ENCODE results near the gene ZNF417. TPM values are rescaled to one million over a fixed set of nuclear protein-coding genes. Genes with fewer than 3 reads are reported as not detected.

ZNF417 gene
- total and polyA plus RNA-seq, 2 of the 8 experiments (the other 6 are each of a cell fraction or from before 2014, with no cell fraction given): 5.4 to 19.2 TPM

DNA sequence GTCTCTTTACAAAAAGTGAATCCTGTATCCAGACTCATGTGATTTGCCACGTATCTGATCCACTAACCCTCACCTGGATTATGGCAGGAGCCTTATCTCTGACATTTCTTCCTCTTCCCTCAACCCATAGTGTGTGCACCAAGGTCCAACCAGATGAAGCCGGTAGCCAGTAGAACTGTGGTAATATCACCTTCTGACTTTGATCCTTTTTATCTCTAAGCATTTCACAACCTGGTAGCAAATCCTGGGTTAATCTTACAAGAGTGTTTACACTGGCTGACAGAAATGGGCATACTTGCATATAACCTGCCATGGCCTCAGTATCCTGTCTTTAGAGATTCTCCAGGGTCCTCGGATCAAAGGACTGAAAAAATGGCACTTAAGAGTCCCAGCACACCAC, 1.9 kb downstream of the ZNF417 start:
- Histone ChIP-seq H3K9ac (replicated peaks in 1 of 4; ENCODE audit: extremely low read depth in 1 of 4, low read depth in 3 of 4, low read length in 3 of 4) (no peak overlapping the region), H4K5ac (ENCODE audit: insufficient read length, low read depth, low read length) (no peak overlapping the region), H3K79me1 (ENCODE audit: low read depth, low read length) (0 out of 2 replicates have a peak, but pooled peaks cover 3% of the 10 kb centered on the region), H3K27me3 (replicated peaks in 1 of 4; ENCODE audit: control insufficient read depth in 3 of 4, extremely low read depth in 1 of 4, insufficient read depth in 3 of 4, low read length in 3 of 4) (no peaks in the 10 kb centered on the region), H3K4ac (replicated peaks; ENCODE audit: insufficient read length, low read depth, low read length) (no peak overlapping the region), H3K4me3 (ENCODE audit: extremely low read depth in 1 of 4, insufficient read depth in 2 of 4, low read depth in 3 of 4, low read length in 4 of 4) (no peak overlapping the region), H3K14ac (ENCODE audit: insufficient read length) (no peak overlapping the region), H3K36me3 (ENCODE audit: control insufficient read depth in 2 of 4, insufficient read depth in 4 of 4, low read length in 3 of 4) (peaks cover 6 to 32% (median 13%) of the 10 kb centered on the region in 4 experiments; a peak in 7 of 8 replicates), H4K20me1 (replicated peaks in 1 of 2; ENCODE audit: control insufficient read depth in 1 of 2, insufficient read depth in 2 of 2, low read length in 2 of 2) (peaks cover 0 to 2% of the 10 kb centered on the region in 2 experiments), H3K23me2 (ENCODE audit: low read depth, low read length) (peaks cover 2% of the 10 kb centered on the region; the same call in 1 of the 2 replicates), H2BK5ac (ENCODE audit: low read depth, low read length) (no peak overlapping the region), H3K9me3 (ENCODE audit: insufficient read depth in 2 of 2, low read depth in 1 of 2, low read length in 1 of 2) (no peaks in the 10 kb centered on the region), H4K91ac (replicated peaks; ENCODE audit: insufficient read length, low read length) (no peak overlapping the region), H2BK20ac (ENCODE audit: low read length) (no peak overlapping the region), H3K4me2 (ENCODE audit: insufficient read depth in 1 of 2, low read depth in 2 of 2, low read length in 2 of 2) (no peak overlapping the region; a peak in 1 of 4 replicates), H2AFZ (ENCODE audit: low read length) (no peak overlapping the region), H3K27ac (ENCODE audit: low read depth, low read length) (no peak overlapping the region), H3K79me2 (ENCODE audit: control insufficient read depth in 1 of 2, insufficient read depth in 2 of 2, low read length in 2 of 2) (peaks cover 0 to 30% of the 10 kb centered on the region in 2 experiments; a peak in 2 of 4 replicates), H2AK5ac (ENCODE audit: low read depth, low read length) (no peak overlapping the region), H4K8ac (ENCODE audit: extremely low read depth, insufficient read depth, low read length) (no peak overlapping the region), H3K18ac (ENCODE audit: extremely low read depth, low read length) (no peak overlapping the region), H3K23ac (ENCODE audit: insufficient read length) (no peak overlapping the region), H2BK12ac (ENCODE audit: low read depth, low read length) (no peak overlapping the region), H2BK15ac (ENCODE audit: low read length) (no peak overlapping the region), H3K56ac (replicated peaks; ENCODE audit: insufficient read length, low read depth, low read length) (no peak overlapping the region), H3K4me1 (replicated peaks in 1 of 4; ENCODE audit: control insufficient read depth in 3 of 4, insufficient read depth in 4 of 4, low read length in 3 of 4) (peaks cover 0 to 1% (median 0%) of the 10 kb centered on the region in 4 experiments; a peak in 1 of 7 replicates), H2BK120ac (replicated peaks; ENCODE audit: low read depth, low read length) (no peak overlapping the region)
- DNase-seq (ENCODE audit: low read depth in 1 of 2, low spot score in 2 of 2) (no peak), FAIRE-seq (no peak)
- POLR2A ChIA-PET (ENCODE audit: partially characterized antibody): interaction anchor here (0.6 to 4.4 kb wide), 9 partner anchors 11 to 322 kb away, joined by 3 to 33 read pairs (median 4); partner anchors contain the start of genes ZNF418, ZNF587 and ZNF814
- CTCF ChIA-PET (ENCODE audit: partially characterized antibody): interaction anchor here (1.3 kb wide), 1 partner anchor 94 kb away, joined by 3 read pairs; no protein-coding TSS in a partner anchor
- 90% methylated on average over 3 of the region's 3 CpGs; no CpG with 5 or more reads in 1 of the 2 experiments for WGBS, 2 experiments (ENCODE audit: extremely low coverage in 1 of 2, insufficient coverage in 1 of 2, insufficient read length in 1 of 2, insufficient replicate concordance in 2 of 2, low coverage in 1 of 2, low lambda C conversion rate in 2 of 2, missing lambda C conversion rate in 1 of 2)
- TF ChIP-seq CREB1 (IDR thresholded peaks at IDR 0.05) (no peak), SRF (IDR thresholded peaks at IDR 0.05; ENCODE audit: low read depth, low read length) (no peak), TCF12 (IDR thresholded peaks at IDR 0.05; ENCODE audit: low read depth, low read length) (no peak), POLR2AphosphoS5 (IDR thresholded peaks at IDR 0.05; ENCODE audit: low read depth, low read length) (no peak), CHD1 (IDR thresholded peaks at IDR 0.05; ENCODE audit: low read depth, low read length) (no peak), EP300 (IDR thresholded peaks at IDR 0.05; ENCODE audit: borderline replicate concordance in 1 of 2, low read depth in 2 of 2, low read length in 2 of 2) (no peak), TEAD4 (IDR thresholded peaks at IDR 0.05; ENCODE audit: low read depth, low read length) (no peak), RXRA (IDR thresholded peaks at IDR 0.05; ENCODE audit: insufficient read depth, low read depth, low read length) (no peak), EGR1 (IDR thresholded peaks at IDR 0.05; ENCODE audit: borderline replicate concordance, low read depth, low read length) (no peak), POLR2A (IDR thresholded peaks at IDR 0.05; ENCODE audit: control extremely low read depth in 1 of 2, low read depth in 2 of 2, low read length in 2 of 2) (no peak)
- TF ChIP-seq, protein P1, sequence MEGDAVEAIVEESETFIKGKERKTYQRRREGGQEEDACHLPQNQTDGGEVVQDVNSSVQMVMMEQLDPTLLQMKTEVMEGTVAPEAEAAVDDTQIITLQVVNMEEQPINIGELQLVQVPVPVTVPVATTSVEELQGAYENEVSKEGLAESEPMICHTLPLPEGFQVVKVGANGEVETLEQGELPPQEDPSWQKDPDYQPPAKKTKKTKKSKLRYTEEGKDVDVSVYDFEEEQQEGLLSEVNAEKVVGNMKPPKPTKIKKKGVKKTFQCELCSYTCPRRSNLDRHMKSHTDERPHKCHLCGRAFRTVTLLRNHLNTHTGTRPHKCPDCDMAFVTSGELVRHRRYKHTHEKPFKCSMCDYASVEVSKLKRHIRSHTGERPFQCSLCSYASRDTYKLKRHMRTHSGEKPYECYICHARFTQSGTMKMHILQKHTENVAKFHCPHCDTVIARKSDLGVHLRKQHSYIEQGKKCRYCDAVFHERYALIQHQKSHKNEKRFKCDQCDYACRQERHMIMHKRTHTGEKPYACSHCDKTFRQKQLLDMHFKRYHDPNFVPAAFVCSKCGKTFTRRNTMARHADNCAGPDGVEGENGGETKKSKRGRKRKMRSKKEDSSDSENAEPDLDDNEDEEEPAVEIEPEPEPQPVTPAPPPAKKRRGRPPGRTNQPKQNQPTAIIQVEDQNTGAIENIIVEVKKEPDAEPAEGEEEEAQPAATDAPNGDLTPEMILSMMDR (IDR thresholded peaks at IDR 0.05; ENCODE audit: control extremely low read depth in 1 of 3, insufficient read depth in 1 of 3, low read depth in 1 of 3, low read length in 3 of 3): no peak
